ENCODE results near the gene SEMA5A. TPM values are rescaled to one million over a fixed set of nuclear protein-coding genes. Genes with fewer than 3 reads are reported as not detected.

SEMA5A gene
- polyA plus RNA-seq, 1 of the 3 experiments (the other 2 are of a cell fraction) = 0.58 TPM

DNA sequence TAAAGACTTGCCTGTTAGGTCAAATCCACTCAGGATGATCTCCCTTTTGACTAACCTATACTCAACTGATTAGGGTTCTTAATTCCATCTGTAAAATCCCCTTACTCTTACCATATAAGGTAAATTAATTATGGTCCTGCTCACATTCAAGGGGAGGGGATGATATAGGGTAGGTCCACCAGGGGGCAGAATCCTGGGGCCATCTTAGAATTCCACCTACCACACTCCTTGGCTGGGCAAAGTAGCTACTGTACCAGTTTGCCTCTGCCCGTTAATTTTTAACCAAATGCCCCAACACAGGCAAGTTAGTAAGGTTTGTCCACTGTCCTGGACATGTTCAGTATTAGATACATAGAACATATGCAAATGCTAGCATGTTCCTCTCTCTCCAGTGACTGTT, 262.4 kb downstream of the SEMA5A start:
- ChIA-PET POLR2A (no interaction called here), CTCF (interaction anchor here (1.1 kb wide), 1 partner anchor 16 kb away, joined by 3 read pairs; no protein-coding TSS in a partner anchor)
- Histone ChIP-seq H3K4me1 (ENCODE audit: control insufficient read depth in 1 of 2, insufficient read depth in 2 of 2, low read depth in 1 of 2, low read length in 1 of 2) (peaks cover 0 to 8% of the 10 kb centered on the region in 2 experiments; a peak in 2 of 4 replicates), H2AFZ (ENCODE audit: low read depth) (no peak overlapping the region), H3K9me2 (no peaks in the 10 kb centered on the region), H3K9ac (no peak overlapping the region), H3K36me3 (replicated peaks in 1 of 2; ENCODE audit: control insufficient read depth in 1 of 2, insufficient read depth in 2 of 2, low read length in 1 of 2) (no peaks in the 10 kb centered on the region), H3K4me2 (no peak overlapping the region), H4K20me1 (ENCODE audit: insufficient read depth) (no peaks in the 10 kb centered on the region), H3K9me3 (no peaks in the 10 kb centered on the region), H3K27ac (ENCODE audit: low read depth in 2 of 2, low read length in 1 of 2) (peak overlapping the region in 1 of 2 experiments; percentile 39; a peak in 1 of 4 replicates), H3K4me3 (ENCODE audit: low read depth in 2 of 2, low read length in 1 of 2) (no peak overlapping the region), H3K79me2 (ENCODE audit: insufficient read depth) (no peaks in the 10 kb centered on the region), H3K27me3 (ENCODE audit: insufficient read depth) (no peaks in the 10 kb centered on the region), H3F3A (replicated peaks; ENCODE audit: insufficient read depth) (peaks cover 7% of the 10 kb centered on the region)
- DNase-seq = no peak
- TF ChIP-seq, protein P1, sequence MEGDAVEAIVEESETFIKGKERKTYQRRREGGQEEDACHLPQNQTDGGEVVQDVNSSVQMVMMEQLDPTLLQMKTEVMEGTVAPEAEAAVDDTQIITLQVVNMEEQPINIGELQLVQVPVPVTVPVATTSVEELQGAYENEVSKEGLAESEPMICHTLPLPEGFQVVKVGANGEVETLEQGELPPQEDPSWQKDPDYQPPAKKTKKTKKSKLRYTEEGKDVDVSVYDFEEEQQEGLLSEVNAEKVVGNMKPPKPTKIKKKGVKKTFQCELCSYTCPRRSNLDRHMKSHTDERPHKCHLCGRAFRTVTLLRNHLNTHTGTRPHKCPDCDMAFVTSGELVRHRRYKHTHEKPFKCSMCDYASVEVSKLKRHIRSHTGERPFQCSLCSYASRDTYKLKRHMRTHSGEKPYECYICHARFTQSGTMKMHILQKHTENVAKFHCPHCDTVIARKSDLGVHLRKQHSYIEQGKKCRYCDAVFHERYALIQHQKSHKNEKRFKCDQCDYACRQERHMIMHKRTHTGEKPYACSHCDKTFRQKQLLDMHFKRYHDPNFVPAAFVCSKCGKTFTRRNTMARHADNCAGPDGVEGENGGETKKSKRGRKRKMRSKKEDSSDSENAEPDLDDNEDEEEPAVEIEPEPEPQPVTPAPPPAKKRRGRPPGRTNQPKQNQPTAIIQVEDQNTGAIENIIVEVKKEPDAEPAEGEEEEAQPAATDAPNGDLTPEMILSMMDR (IDR thresholded peaks at IDR 0.05) = peak; percentile 26
- TF ChIP-seq ELF1 (IDR thresholded peaks at IDR 0.05) = no peak
- WGBS (ENCODE audit: low lambda C conversion rate) = 63% methylated on average over 1 of the region's 1 CpG

DNA sequence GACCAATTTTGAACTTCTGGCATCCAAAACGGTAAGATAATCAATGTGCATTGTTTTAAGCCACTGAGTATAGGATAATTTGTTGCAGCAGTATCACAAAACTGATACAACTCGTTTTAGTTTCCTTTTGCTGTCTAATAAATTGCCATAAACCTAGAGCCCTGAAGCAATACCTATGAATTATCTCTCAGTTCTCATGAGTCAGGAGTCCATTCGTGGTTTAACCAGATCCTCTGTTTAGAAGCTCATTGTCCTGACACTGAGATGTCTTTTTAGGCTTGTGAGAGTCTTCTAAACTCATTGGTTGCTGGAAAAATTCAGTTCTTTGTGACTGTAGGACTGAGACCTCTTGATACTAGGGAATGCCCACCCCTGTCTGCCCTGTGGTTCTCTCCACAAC, 262.9 kb downstream of the SEMA5A start:
- Histone ChIP-seq H3K9me3 (no peaks in the 10 kb centered on the region), H4K20me1 (ENCODE audit: insufficient read depth) (no peaks in the 10 kb centered on the region), H3K27ac (ENCODE audit: low read depth in 2 of 2, low read length in 1 of 2) (no peak overlapping the region; a peak in 1 of 4 replicates), H2AFZ (ENCODE audit: low read depth) (no peak overlapping the region), H3K36me3 (replicated peaks in 1 of 2; ENCODE audit: control insufficient read depth in 1 of 2, insufficient read depth in 2 of 2, low read length in 1 of 2) (no peaks in the 10 kb centered on the region), H3K9me2 (no peaks in the 10 kb centered on the region), H3K4me3 (ENCODE audit: low read depth in 2 of 2, low read length in 1 of 2) (no peak overlapping the region), H3K4me2 (no peak overlapping the region), H3K9ac (no peak overlapping the region), H3F3A (replicated peaks; ENCODE audit: insufficient read depth) (peaks cover 7% of the 10 kb centered on the region), H3K79me2 (ENCODE audit: insufficient read depth) (no peaks in the 10 kb centered on the region), H3K4me1 (ENCODE audit: control insufficient read depth in 1 of 2, insufficient read depth in 2 of 2, low read depth in 1 of 2, low read length in 1 of 2) (peaks cover 0 to 8% of the 10 kb centered on the region in 2 experiments; a peak in 2 of 4 replicates), H3K27me3 (ENCODE audit: insufficient read depth) (no peaks in the 10 kb centered on the region)
- TF ChIP-seq, protein P2, sequence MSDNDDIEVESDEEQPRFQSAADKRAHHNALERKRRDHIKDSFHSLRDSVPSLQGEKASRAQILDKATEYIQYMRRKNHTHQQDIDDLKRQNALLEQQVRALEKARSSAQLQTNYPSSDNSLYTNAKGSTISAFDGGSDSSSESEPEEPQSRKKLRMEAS (IDR thresholded peaks at IDR 0.05; ENCODE audit: low read depth) = no peak
- no peak for TF ChIP-seq RXRA (IDR thresholded peaks at IDR 0.05; ENCODE audit: borderline replicate concordance, low read depth)
- TF ChIP-seq, protein P3, sequence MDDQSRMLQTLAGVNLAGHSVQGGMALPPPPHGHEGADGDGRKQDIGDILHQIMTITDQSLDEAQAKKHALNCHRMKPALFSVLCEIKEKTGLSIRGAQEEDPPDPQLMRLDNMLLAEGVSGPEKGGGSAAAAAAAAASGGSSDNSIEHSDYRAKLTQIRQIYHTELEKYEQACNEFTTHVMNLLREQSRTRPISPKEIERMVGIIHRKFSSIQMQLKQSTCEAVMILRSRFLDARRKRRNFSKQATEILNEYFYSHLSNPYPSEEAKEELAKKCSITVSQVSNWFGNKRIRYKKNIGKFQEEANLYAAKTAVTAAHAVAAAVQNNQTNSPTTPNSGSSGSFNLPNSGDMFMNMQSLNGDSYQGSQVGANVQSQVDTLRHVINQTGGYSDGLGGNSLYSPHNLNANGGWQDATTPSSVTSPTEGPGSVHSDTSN (IDR thresholded peaks at IDR 0.05) = no peak
- TF ChIP-seq MXI1 (IDR thresholded peaks at IDR 0.05; ENCODE audit: low read depth, low read length) = no peak
- TF ChIP-seq EZH2phosphoT487 (IDR thresholded peaks at IDR 0.05; ENCODE audit: borderline replicate concordance, low read depth) = no peak
- TF ChIP-seq TEAD4 (IDR thresholded peaks at IDR 0.05; ENCODE audit: borderline replicate concordance, insufficient read depth) = no peak
- no peak for TF ChIP-seq GATA2 (CRISPR knock-in tag; IDR thresholded peaks at IDR 0.05)
- TF ChIP-seq, protein P1 (IDR thresholded peaks at IDR 0.05) = no peak
- no peak for TF ChIP-seq NRF1 (IDR thresholded peaks at IDR 0.05; ENCODE audit: low read depth, low read length)
- TF ChIP-seq TCF12 (IDR thresholded peaks at IDR 0.05) = no peak
- TF ChIP-seq RCOR1 (IDR thresholded peaks at IDR 0.05; ENCODE audit: low read length) = no peak
- no peak for TF ChIP-seq FOSL2 (IDR thresholded peaks at IDR 0.05; ENCODE audit: borderline replicate concordance, low read depth)
- TF ChIP-seq, protein P4, sequence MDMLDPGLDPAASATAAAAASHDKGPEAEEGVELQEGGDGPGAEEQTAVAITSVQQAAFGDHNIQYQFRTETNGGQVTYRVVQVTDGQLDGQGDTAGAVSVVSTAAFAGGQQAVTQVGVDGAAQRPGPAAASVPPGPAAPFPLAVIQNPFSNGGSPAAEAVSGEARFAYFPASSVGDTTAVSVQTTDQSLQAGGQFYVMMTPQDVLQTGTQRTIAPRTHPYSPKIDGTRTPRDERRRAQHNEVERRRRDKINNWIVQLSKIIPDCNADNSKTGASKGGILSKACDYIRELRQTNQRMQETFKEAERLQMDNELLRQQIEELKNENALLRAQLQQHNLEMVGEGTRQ (IDR thresholded peaks at IDR 0.05; ENCODE audit: borderline replicate concordance, low read depth, low read length) = no peak
- no peak for TF ChIP-seq RFX5 (IDR thresholded peaks at IDR 0.05; ENCODE audit: low read length)
- whole genome bisulfite sequencing (ENCODE audit: low lambda C conversion rate) = 30% methylated on average over 3 of the region's 3 CpGs
- ChIA-PET CTCF (no interaction called here), POLR2A (no interaction called here)
- DNase-seq = no peak
